Measurements from ENCODE around the gene ZFR. TPM values are rescaled to one million over a fixed set of nuclear protein-coding genes. Genes with fewer than 3 reads are reported as not detected.
"Not testable (repeated sequence)": the region's sequence is repeated elsewhere in the genome, so short reads cannot be mapped to it uniquely, and the experiment has no call there.

Gene ZFR
- total RNA-seq, 2 experiments from 2014 or later: 58.1 to 61.1 TPM

DNA sequence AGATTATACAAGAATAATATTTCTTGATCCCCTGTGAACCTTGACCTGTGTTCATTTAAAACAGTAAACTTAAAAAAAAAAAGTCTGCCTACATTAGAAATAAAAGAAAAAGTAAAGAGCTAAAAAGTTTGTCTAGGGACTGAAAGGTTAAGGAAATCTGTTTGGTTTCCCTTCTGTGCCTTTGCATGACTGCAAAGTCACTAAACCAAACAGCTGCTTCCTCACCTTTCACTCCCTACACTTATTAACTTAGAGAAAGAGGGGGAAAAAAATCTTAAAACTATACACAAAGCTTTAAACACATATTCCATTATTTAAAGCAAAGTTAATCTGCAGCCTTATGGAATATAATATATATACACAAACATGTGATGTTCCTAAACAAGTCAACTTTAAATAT, 65.1 kb downstream of the ZFR start:
- CTCF ChIA-PET: interaction anchor here (1.0 to 1.6 kb wide), 5 partner anchors 9 to 233 kb away, joined by 3 to 6 read pairs (median 3); no protein-coding TSS in a partner anchor
- Mint-ChIP-seq H3K36me3 (peaks cover 33% of the 10 kb centered on the region), H3K27me3 (no peaks in the 10 kb centered on the region), H3K9me3 (no peaks in the 10 kb centered on the region), H3K4me3 (no peak overlapping the region), H3K27ac (no peak overlapping the region), H3K4me1 (ENCODE audit: low read depth) (no peaks in the 10 kb centered on the region)
- POLR2A ChIA-PET: no interaction called here
- no peak for DNase-seq
- intact Hi-C loops (cut with micrococcal nuclease): no loop called here

DNA sequence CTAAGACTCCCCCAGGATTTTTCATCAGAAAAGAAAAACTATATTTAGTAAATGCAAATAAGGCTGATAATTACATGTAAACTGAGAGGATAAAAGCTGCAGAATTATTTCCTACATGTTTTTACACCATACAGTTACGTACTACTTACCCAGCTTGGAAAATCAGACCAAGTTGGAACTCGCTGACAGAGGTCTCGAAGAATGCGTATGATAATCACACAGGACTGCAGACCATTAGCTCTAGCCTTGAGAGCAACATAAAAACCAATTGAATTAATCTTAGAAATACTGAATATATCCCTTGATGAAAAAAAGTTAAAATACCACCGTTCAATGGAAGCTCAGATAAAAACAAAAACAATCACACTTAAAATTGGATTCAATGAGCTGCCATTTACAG, 65.6 kb downstream of the ZFR start:
- intact Hi-C loops (cut with micrococcal nuclease): no loop called here
- no peaks in the 10 kb centered on the region for H3K27me3 Mint-ChIP-seq
- ChIA-PET POLR2A (no interaction called here), CTCF (interaction anchor here (1.0 to 1.6 kb wide), 5 partner anchors 9 to 233 kb away, joined by 3 to 6 read pairs (median 3); no protein-coding TSS in a partner anchor)
- no peak overlapping the region for H3K27ac Mint-ChIP-seq
- H3K9me3 Mint-ChIP-seq: no peaks in the 10 kb centered on the region
- H3K4me3 Mint-ChIP-seq: no peak overlapping the region
- DNase-seq: no peak
- no peaks in the 10 kb centered on the region for H3K4me1 Mint-ChIP-seq (ENCODE audit: low read depth)
- peaks cover 32% of the 10 kb centered on the region for H3K36me3 Mint-ChIP-seq

DNA sequence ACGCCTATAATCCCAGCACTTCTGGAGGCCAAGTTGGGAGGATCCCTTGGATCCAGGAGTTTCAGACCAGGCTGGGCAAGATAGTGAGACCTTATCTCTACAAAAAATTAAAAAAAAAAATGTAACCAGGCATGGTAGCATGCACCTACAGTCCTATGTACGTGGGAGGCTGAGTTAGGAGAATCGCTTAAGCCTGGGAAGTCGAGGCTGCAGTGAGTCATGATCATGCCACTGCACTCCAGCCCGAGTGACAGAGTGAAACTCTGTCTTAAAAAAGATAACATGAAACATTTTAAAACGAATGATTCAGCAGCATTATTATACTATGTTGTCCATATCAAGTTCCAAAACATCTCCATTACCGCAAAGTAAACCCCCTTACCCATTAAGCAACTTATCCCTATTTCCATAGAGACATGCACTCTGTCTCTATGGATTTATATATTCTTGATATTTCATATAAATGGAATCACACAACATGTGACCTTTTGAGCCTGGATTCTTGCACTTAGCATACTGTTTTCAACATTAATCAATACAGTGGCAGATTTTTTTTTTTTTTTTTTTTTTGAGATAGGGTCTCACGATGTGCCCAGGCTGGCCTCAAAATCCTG, 74.9 kb downstream of the ZFR start:
- Mint-ChIP-seq H3K4me3 (no peak overlapping the region), H3K4me1 (ENCODE audit: low read depth) (peaks cover 3% of the 10 kb centered on the region), H3K27ac (no peak overlapping the region), H3K36me3 (peaks cover 37% of the 10 kb centered on the region), H3K9me3 (no peaks in the 10 kb centered on the region), H3K27me3 (no peaks in the 10 kb centered on the region)
- intact Hi-C loops (cut with micrococcal nuclease): no loop called here
- ChIA-PET POLR2A (no interaction called here), CTCF (no interaction called here)
- no peak for DNase-seq

DNA sequence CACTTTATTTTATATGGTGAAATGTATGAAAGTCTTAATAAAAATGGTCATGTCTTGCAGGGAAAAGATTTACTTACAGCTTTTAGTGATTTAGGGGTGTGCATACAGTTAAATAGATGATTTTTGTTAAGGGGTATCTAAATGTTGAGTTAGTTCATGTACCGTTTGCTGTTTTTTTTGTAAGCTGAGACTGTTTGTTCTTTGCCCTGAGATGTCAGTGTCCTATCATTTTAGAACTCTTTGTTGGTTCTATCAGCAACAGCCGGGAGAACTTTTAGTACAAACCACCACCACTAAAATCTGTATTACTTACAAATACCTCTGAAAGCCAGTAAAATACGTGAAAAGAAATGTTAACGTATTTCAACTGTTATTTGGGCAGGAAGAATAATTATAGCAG, 75.5 kb downstream of the ZFR start:
- H3K36me3 Mint-ChIP-seq: peaks cover 37% of the 10 kb centered on the region
- CTCF ChIA-PET: interaction anchor here (1.3 kb wide), 1 partner anchor 11 kb away, joined by 3 read pairs; no protein-coding TSS in a partner anchor
- intact Hi-C loops (cut with micrococcal nuclease): no loop called here
- H3K27ac Mint-ChIP-seq: no peak overlapping the region
- DNase-seq: no peak
- POLR2A ChIA-PET: no interaction called here
- H3K4me1 Mint-ChIP-seq (ENCODE audit: low read depth): peaks cover 3% of the 10 kb centered on the region
- no peak overlapping the region for H3K4me3 Mint-ChIP-seq
- no peaks in the 10 kb centered on the region for H3K27me3 Mint-ChIP-seq
- H3K9me3 Mint-ChIP-seq: no peaks in the 10 kb centered on the region

GRCh38 chr5:32367271-32367670, 77.3 kb downstream of the ZFR start:
- ChIA-PET POLR2A (interaction anchor here (0.6 kb wide), 1 partner anchor 71 kb away, joined by 3 read pairs; no protein-coding TSS in a partner anchor), CTCF (interaction anchor here (0.9 to 1.1 kb wide), 2 partner anchors 88 to 223 kb away, joined by 3 read pairs; no protein-coding TSS in a partner anchor)
- H3K27me3 Mint-ChIP-seq; H3K4me3 Mint-ChIP-seq; intact Hi-C loops (cut with micrococcal nuclease); H3K9me3 Mint-ChIP-seq; H3K27ac Mint-ChIP-seq; DNase-seq; H3K4me1 Mint-ChIP-seq (ENCODE audit: low read depth): not testable (repeated sequence)
- peaks cover 35% of the 10 kb centered on the region for H3K36me3 Mint-ChIP-seq

DNA sequence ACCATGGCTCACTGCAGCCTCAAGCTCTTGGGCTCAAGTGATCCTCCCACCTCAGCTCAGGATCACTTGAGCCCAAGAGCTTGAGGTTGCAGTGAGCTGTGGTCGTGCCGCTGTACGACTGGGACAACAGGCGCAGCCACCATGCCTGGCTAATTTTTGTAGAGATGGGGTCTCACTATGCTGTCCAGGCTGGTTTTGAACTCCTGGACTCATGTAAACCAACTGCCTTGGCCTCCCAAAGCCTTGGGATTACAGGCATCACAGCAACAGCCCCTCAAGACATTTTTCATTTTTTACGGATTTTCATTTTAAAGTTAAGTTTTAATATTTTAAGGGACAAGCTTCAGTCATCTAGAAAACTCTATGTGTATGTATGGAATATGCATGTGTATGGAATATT, 78.9 kb downstream of the ZFR start:
- H3K4me3 Mint-ChIP-seq: no peak overlapping the region
- CTCF ChIA-PET: interaction anchor here (0.6 to 1.1 kb wide), 5 partner anchors 8 to 270 kb away, joined by 3 to 4 read pairs (median 3); no protein-coding TSS in a partner anchor
- no peaks in the 10 kb centered on the region for H3K9me3 Mint-ChIP-seq
- H3K4me1 Mint-ChIP-seq (ENCODE audit: low read depth): peaks cover 3% of the 10 kb centered on the region
- no peak for DNase-seq
- H3K36me3 Mint-ChIP-seq: peaks cover 27% of the 10 kb centered on the region
- intact Hi-C loops (cut with micrococcal nuclease): no loop called here
- POLR2A ChIA-PET: no interaction called here
- H3K27me3 Mint-ChIP-seq: no peaks in the 10 kb centered on the region
- no peak overlapping the region for H3K27ac Mint-ChIP-seq

DNA sequence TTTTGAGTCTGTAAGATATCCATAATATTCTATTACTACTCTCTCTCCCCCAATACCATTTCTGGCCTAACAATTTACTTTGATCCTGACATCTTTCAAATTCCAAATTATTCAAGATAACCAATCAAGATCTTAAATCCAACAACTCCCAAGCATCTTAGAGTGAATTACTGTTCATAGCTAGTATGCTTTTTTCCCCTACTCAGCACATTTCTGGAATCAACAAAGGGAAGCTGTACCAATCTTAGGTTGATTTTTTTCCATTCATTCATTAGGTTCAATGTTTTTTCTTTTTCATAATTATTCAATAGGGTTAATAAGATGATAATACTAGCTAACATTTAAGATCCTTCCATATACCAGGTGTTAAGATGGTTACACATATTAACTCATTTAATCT, 81.5 kb downstream of the ZFR start:
- DNase-seq: no peak
- Mint-ChIP-seq H3K27me3 (no peaks in the 10 kb centered on the region), H3K36me3 (peaks cover 26% of the 10 kb centered on the region), H3K9me3 (no peaks in the 10 kb centered on the region), H3K27ac (no peak overlapping the region), H3K4me1 (ENCODE audit: low read depth) (no peaks in the 10 kb centered on the region), H3K4me3 (no peak overlapping the region)
- intact Hi-C loops (cut with micrococcal nuclease): no loop called here
- ChIA-PET POLR2A (no interaction called here), CTCF (no interaction called here)

DNA sequence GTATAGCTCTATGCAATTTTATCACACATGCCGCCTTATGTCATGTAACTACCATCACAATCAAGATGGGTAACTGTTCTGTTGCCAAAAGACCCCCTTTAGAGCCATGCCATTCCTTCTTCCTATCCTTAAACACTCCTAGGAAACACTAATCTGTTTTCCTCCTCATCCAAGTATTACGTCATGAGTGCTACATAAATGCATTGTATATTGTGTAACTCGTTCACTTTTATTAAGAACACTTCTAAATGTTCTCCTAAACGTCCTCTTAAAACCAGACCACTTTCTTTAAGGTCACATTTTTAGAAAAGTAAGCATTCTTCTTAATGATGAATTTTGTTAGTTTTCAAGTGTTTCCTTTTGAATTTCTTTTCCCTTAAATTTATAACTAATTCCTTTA, 82.0 kb downstream of the ZFR start:
- Mint-ChIP-seq H3K4me1 (ENCODE audit: low read depth) (no peaks in the 10 kb centered on the region), H3K4me3 (no peak overlapping the region), H3K27ac (no peak overlapping the region), H3K9me3 (no peaks in the 10 kb centered on the region), H3K27me3 (no peaks in the 10 kb centered on the region), H3K36me3 (peaks cover 24% of the 10 kb centered on the region)
- DNase-seq: no peak
- intact Hi-C loops (cut with micrococcal nuclease): no loop called here
- POLR2A ChIA-PET: no interaction called here
- CTCF ChIA-PET: no interaction called here

DNA sequence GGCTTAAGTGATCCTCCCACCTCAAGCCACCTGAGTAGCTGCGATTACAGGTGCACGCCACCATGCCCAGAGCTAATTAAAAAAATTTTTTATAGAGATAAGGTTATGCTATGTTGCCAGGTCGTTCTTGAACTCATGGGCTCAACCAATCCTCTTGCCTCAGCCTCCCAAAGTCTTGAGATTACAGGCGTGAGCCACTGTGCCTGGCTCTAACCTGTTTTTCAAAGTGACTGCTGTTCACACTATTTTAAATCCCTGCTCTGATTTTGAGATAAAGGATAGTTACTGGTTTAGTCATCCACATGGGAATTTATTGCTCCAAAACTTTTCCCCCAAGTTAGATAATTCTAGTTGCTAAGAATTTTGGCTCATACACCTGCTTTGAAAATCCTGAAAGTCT, 83.6 kb downstream of the ZFR start:
- no peak for DNase-seq
- H3K9me3 Mint-ChIP-seq: no peaks in the 10 kb centered on the region
- H3K27me3 Mint-ChIP-seq: no peaks in the 10 kb centered on the region
- H3K4me1 Mint-ChIP-seq (ENCODE audit: low read depth): no peaks in the 10 kb centered on the region
- ChIA-PET CTCF (interaction anchor here (0.6 kb wide), 1 partner anchor 268 kb away, joined by 3 read pairs; no protein-coding TSS in a partner anchor), POLR2A (no interaction called here)
- no peak overlapping the region for H3K4me3 Mint-ChIP-seq
- H3K36me3 Mint-ChIP-seq: peaks cover 25% of the 10 kb centered on the region
- H3K27ac Mint-ChIP-seq: no peak overlapping the region
- intact Hi-C loops (cut with micrococcal nuclease): no loop called here

- ChIA-PET POLR2A (no interaction called here), CTCF (interaction anchor here (1.5 kb wide), 1 partner anchor 29 kb away, joined by 4 read pairs; no protein-coding TSS in a partner anchor)
- H3K4me3 Mint-ChIP-seq: no peak overlapping the region
- intact Hi-C loops (cut with micrococcal nuclease): no loop called here
- peaks cover 33% of the 10 kb centered on the region for H3K36me3 Mint-ChIP-seq
- H3K9me3 Mint-ChIP-seq: no peaks in the 10 kb centered on the region
- H3K27ac Mint-ChIP-seq: no peak overlapping the region
- no peaks in the 10 kb centered on the region for H3K4me1 Mint-ChIP-seq (ENCODE audit: low read depth)
- no peak for DNase-seq
- H3K27me3 Mint-ChIP-seq: no peaks in the 10 kb centered on the region
These were observed 85.9 kb downstream of the ZFR start for GRCh38 chr5:32358611-32359010.

GRCh38 chr5:32357658-32358057, 86.9 kb downstream of the ZFR start:
- no peak for DNase-seq
- Mint-ChIP-seq H3K27ac (no peak overlapping the region), H3K27me3 (no peaks in the 10 kb centered on the region), H3K9me3 (no peaks in the 10 kb centered on the region), H3K36me3 (peaks cover 28% of the 10 kb centered on the region), H3K4me3 (no peak overlapping the region), H3K4me1 (ENCODE audit: low read depth) (no peaks in the 10 kb centered on the region)
- intact Hi-C loops (cut with micrococcal nuclease): no loop called here
- CTCF ChIA-PET: interaction anchor here (1.4 kb wide), 1 partner anchor 11 kb away, joined by 3 read pairs; no protein-coding TSS in a partner anchor
- POLR2A ChIA-PET: no interaction called here

GRCh38 chr5:32355686-32356085, 88.9 kb downstream of the ZFR start:
- Mint-ChIP-seq H3K9me3 (no peaks in the 10 kb centered on the region), H3K27ac (no peak overlapping the region), H3K36me3 (peaks cover 23% of the 10 kb centered on the region), H3K4me1 (ENCODE audit: low read depth) (peaks cover 3% of the 10 kb centered on the region), H3K27me3 (no peaks in the 10 kb centered on the region), H3K4me3 (no peak overlapping the region)
- CTCF ChIA-PET: interaction anchor here (0.7 to 1.6 kb wide), 2 partner anchors 25 to 53 kb away, joined by 3 to 4 read pairs; no protein-coding TSS in a partner anchor
- intact Hi-C loops (cut with micrococcal nuclease): no loop called here
- POLR2A ChIA-PET: no interaction called here
- no peak for DNase-seq

GRCh38 chr5:32353420-32353819, 91.1 kb downstream of the ZFR start:
- no peak for DNase-seq
- intact Hi-C loops (cut with micrococcal nuclease): no loop called here
- peaks cover 3% of the 10 kb centered on the region for H3K4me1 Mint-ChIP-seq (ENCODE audit: low read depth)
- POLR2A ChIA-PET: no interaction called here
- H3K27ac Mint-ChIP-seq: no peak overlapping the region
- CTCF ChIA-PET: interaction anchor here (1.1 to 1.7 kb wide), 2 partner anchors 24 to 121 kb away, joined by 3 to 5 read pairs; no protein-coding TSS in a partner anchor
- H3K9me3 Mint-ChIP-seq: no peaks in the 10 kb centered on the region
- no peaks in the 10 kb centered on the region for H3K27me3 Mint-ChIP-seq
- H3K4me3 Mint-ChIP-seq: no peak overlapping the region
- peaks cover 14% of the 10 kb centered on the region for H3K36me3 Mint-ChIP-seq

Measured in activated CD4-positive, alpha-beta memory T cell treated with anti-CD3 and anti-CD28 coated beads for 36 hours (primary cell).